ENCODE data around the gene TRMT1. TPM values are rescaled to one million over a fixed set of nuclear protein-coding genes. Genes with fewer than 3 reads are reported as not detected.
A peak's percentile ranks its signal among the peaks of the same experiment; 100 is the strongest.

The TRMT1 gene
- total RNA-seq, 4 donors from 2014 or later: 19.4 to 42.5 (median 29.0) TPM

DNA sequence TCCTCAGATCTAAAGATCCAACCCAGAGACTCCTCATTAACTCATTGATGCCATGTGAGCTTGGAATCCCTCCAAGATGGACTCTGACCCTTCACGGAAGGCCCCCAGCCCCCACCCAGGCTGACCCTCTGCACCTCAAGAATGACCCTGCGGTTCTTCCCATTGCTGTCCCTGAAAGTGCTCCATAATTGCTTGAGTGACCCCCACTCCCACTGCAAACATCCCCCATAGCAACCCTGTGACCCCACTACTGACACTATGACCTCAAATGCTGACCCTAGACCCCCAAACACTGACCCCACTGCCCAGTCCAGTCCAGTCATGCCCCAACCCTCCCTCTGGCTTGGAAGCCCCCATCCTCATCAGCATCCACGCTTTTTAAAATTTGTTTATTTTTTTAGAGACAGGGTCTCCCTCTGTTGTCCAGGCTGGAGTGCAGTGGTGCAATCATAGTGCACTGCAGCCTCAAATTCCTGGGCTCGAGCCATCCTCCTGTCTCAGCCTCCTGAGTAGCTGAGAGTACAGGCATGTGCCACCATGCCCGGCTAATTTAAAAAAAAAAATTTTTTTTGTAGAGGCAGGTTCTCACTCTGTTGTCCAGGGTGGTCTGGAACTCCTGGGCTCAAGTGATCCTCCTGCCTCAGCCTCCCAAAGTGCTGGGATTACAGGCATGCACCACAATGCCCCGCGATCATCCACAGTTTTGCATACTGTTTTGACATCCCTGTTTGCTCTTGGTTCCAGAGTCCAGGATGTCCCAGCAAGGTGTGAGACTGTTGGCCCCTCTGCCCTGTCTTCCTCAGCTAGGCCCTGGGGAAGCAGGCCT is 14.7 kb downstream of the TRMT1 start:
- TF ChIP-seq POLR2A (IDR thresholded peaks at IDR 0.05): no peak
- TF ChIP-seq, protein P1, sequence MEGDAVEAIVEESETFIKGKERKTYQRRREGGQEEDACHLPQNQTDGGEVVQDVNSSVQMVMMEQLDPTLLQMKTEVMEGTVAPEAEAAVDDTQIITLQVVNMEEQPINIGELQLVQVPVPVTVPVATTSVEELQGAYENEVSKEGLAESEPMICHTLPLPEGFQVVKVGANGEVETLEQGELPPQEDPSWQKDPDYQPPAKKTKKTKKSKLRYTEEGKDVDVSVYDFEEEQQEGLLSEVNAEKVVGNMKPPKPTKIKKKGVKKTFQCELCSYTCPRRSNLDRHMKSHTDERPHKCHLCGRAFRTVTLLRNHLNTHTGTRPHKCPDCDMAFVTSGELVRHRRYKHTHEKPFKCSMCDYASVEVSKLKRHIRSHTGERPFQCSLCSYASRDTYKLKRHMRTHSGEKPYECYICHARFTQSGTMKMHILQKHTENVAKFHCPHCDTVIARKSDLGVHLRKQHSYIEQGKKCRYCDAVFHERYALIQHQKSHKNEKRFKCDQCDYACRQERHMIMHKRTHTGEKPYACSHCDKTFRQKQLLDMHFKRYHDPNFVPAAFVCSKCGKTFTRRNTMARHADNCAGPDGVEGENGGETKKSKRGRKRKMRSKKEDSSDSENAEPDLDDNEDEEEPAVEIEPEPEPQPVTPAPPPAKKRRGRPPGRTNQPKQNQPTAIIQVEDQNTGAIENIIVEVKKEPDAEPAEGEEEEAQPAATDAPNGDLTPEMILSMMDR (IDR thresholded peaks at IDR 0.05): no peak
- Histone ChIP-seq H3K27me3 (peaks cover 0 to 9% (median 0%) of the 10 kb centered on the region in 4 donors), H3K4me1 (peaks cover 32 to 83% (median 41%) of the 10 kb centered on the region in 3 donors), H3K4me3 (peak overlapping the region; percentile 23 to 65 (median 50)), H3K36me3 (peaks cover 0 to 18% (median 0%) of the 10 kb centered on the region in 3 donors), H3K27ac (peak overlapping the region; percentile 61 to 94 (median 92)), H3K9me3 (no peaks in the 10 kb centered on the region)
- WGBS, 2 donors: 38 to 52% methylated on average over 5 to 7 of the region's 7 CpGs
- intact Hi-C loops (cut with DNase I): no loop called here
- no peak for DNase-seq

DNA sequence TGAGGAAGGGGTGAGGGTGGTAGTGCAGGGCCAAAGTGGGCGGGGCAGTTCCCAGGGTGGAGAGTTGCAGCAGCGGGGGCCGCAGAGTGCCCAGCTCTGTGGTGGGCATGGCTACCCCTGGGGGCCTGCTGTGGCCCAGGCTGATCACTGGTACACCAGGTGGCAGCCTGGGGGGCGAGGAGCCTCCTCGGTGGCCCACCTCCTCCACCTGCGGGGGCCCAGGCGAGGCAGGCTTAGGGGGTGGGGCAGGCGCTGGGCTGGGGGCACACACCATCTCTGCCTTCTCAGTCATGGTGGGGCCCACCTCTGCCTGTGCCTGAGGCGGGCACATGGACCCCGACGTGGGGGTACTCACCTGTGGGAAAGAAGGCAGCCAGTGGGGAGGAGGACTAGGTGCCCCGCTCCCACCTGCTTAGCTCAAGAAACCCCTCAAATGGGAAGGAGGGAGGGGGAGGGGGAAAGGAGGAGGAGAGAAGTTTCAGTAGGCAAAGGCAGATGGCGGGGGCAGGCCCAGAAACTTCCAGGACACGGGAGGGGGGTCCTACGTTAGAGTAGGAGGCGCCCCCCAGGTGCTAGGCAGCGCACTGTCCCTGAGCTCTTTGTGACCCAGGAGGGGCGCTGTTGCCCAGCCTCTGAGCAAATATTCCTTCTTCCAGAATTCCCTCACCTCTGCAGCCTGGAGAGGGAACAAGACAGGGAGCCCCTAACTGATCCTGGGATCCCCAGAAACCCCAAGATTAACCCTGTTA is 15.5 kb downstream of the TRMT1 start:
- H3K27ac ChIP-seq: peak overlapping the region; percentile 18 to 94 (median 92)
- H3K9me3 ChIP-seq: no peaks in the 10 kb centered on the region
- peaks cover 0 to 19% (median 0%) of the 10 kb centered on the region in 3 donors for H3K36me3 ChIP-seq
- WGBS, 2 donors: 68% methylated on average over 6 of the region's 18 CpGs; no CpG with 5 or more reads in 1 of the 2 donors
- intact Hi-C loops (cut with DNase I): no loop called here
- H3K4me1 ChIP-seq: peaks cover 38 to 91% (median 48%) of the 10 kb centered on the region in 3 donors
- peaks cover 0 to 9% (median 0%) of the 10 kb centered on the region in 4 donors for H3K27me3 ChIP-seq
- TF ChIP-seq, protein P1 (IDR thresholded peaks at IDR 0.05): peak in 5 of 6 experiments; percentile 15 to 42 (median 21)
- no peak for TF ChIP-seq POLR2A (IDR thresholded peaks at IDR 0.05)
- DNase-seq: no peak
- peak overlapping the region in 3 of 4 donors; percentile 48 to 65 (median 52) for H3K4me3 ChIP-seq

DNA sequence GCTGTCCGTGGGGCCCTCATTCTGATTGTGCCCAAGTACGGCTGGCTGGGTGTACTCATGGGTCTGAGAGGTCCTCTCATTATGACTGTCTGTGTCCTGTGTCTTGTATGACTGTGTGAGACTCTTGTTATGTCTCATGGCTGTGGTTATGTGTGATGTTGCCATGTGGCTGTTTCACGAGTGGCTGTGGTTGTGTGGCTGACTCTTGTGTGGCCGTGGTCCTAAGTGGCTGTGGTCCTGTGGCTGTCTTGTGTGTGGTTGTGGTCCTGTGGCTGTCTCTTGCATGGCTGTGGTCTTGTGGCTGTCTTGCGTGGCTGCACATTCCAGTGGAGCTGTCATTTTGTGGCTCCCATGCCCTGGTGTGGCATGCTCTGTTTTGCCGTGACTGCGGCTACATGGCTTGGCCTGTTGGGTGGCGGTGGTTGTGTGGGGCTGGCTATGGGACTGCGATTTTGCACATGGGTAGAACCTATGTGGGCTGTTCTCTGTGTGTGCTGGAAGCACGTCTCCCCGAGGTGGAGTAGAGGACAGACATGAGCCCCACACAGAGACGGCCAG is 16.4 kb downstream of the TRMT1 start:
- Histone ChIP-seq H3K27me3 (peaks cover 0 to 9% (median 0%) of the 10 kb centered on the region in 4 donors), H3K9me3 (no peaks in the 10 kb centered on the region), H3K27ac (peak overlapping the region; percentile 75 to 94 (median 92)), H3K4me3 (peak overlapping the region in 3 of 4 donors; percentile 44 to 62 (median 52)), H3K36me3 (peaks cover 0 to 19% (median 0%) of the 10 kb centered on the region in 3 donors), H3K4me1 (peaks cover 40 to 100% (median 57%) of the 10 kb centered on the region in 3 donors)
- intact Hi-C loops (cut with DNase I): no loop called here
- DNase-seq: no peak
- TF ChIP-seq POLR2A (IDR thresholded peaks at IDR 0.05): no peak
- TF ChIP-seq, protein P1 (IDR thresholded peaks at IDR 0.05): no peak
- 49% methylated on average over 3 to 5 of the region's 12 CpGs for WGBS, 2 donors

DNA sequence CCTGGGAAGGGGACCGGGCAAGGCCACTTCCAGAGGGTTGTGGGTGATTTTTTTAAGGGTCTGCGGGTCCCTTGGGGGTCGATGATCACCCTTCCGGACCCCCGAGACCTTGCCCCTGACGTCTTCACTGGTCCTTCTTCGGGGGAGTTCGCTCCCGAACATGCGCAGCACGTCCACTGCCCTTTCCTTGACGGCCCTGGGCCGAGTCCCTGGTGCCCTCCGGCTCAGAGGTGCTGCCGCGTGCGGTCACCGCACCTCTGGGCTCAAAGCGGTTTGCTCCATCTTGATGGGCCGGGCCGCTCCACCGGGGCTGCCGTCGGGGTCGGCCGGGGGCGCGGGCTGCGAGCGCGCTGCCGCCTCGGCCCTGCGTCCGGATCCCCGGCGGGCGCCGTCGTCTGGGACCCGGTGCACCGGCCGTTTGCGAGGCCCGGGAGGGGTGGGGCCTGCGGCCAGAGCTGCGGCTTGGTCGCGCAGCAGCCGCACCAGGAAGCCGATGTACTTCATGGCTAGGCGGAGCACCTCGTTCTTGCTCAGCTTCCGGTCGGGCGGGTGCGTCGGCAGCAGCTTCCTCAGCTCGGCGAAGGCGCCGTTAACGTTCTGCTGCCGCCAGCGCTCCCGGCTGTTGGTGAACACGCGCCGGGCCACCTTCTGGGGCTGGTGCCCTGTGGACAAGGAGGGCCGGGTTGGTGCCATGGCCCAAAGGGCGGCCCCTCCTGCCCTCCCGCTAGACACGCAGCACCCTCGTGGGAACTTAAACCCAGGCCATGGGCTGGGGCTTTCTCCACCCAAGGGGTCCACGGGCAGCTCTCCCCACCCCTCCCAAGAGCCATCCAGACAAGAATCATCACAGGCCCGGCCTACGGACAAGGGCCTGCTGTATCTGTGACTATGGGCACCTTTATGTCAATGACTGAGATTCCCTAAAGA is 17.2 kb downstream of the TRMT1 start:
- H3K9me3 ChIP-seq: no peaks in the 10 kb centered on the region
- peaks cover 0 to 9% (median 0%) of the 10 kb centered on the region in 4 donors for H3K27me3 ChIP-seq
- intact Hi-C loops (cut with DNase I): no loop called here
- H3K4me3 ChIP-seq: peak overlapping the region; percentile 37 to 62 (median 48)
- no peak for DNase-seq
- peaks cover 0 to 22% (median 0%) of the 10 kb centered on the region in 3 donors for H3K36me3 ChIP-seq
- peak in 2 of 4 donors; percentile 58 to 67 for TF ChIP-seq POLR2A (IDR thresholded peaks at IDR 0.05)
- TF ChIP-seq, protein P1 (IDR thresholded peaks at IDR 0.05): no peak
- WGBS, 2 donors: 30 to 35% methylated on average over 4 to 10 of the region's 77 CpGs
- peak overlapping the region; percentile 75 to 94 (median 92) for H3K27ac ChIP-seq
- peaks cover 46 to 100% (median 62%) of the 10 kb centered on the region in 3 donors for H3K4me1 ChIP-seq
